Right lung (tissue), 5 donors: ENCODE results near the gene TDP2. TPM values are rescaled to one million over a fixed set of nuclear protein-coding genes. Genes with fewer than 3 reads are reported as not detected.

Experiments used
- DNase-seq, 2 donors: peaks; one replicate each; pipeline ENCODE4 v3.0.0-alpha.2; 2013
- polyA plus RNA-seq, 5 donors: library from polyadenylated mRNA; unstranded; fragments of 120-200 nt; gene quantifications; one replicate each; pipeline versions ENCODE4 v1.2.1 to v1.2.3, GENCODE V29; 2013; ENCODE audit warnings: inconsistent platforms in 1 of 5, low replicate concordance in 1 of 5; ENCODE audit not compliant: insufficient read length in 5 of 5, insufficient read depth in 1 of 5

TDP2 gene
- polyA plus RNA-seq, 5 donors, result 39.7 to 63.3 (median 52.3) TPM

DNA sequence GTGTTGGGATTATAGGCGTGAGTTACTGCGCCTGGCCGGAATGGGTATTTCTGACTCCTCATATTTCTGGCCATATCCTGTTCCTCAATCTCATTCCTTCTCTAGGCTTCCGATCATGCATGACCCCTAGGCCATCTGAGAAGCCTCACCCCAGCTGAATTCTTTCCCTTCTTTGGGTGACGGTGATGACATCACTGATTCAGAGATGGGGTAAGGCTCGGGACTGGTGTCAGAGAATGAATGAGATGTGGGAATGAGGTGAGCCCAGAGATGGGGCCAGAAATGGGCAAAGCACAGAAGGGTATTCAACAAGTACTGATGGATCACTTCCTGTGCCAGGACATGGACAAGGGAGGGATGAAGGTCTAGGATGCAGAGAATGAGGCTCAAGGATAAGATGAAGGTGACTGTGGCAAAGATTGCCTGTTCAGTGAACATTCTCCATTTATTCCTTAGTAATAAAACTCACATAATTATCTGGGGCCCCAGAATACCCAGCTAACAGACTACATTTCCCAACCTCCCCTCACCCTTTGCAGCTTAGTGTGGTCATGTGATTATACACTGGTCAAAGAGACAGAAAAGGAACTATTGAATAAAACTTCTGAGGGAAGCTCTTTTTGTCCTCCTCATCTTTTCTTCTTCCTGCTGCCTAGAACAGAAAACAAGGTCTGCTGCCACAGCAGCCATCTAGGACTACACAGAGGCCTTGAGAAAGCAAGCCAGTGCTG, 60.3 kb downstream of the TDP2 start:
- DNase-seq, result no peak

DNA sequence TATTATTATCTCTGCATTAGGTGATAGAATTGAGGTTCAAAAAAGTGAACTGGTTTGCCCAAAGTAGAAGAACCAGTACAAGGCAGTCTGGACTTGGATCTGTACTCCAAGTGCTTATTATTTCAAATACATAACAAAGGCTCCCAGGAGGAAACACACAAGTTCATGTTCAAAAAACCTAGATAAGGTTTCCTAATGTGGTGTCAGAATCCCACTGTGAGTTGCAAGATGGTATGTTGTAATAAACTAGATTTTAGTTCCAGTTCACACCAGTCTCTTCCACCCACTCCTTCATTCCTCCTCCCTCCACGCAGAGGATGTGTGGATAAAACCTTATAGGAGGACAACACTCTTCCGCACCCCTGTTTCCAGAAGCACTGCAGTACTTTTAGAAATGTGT, 63.5 kb downstream of the TDP2 start:
- no peak for DNase-seq

DNA sequence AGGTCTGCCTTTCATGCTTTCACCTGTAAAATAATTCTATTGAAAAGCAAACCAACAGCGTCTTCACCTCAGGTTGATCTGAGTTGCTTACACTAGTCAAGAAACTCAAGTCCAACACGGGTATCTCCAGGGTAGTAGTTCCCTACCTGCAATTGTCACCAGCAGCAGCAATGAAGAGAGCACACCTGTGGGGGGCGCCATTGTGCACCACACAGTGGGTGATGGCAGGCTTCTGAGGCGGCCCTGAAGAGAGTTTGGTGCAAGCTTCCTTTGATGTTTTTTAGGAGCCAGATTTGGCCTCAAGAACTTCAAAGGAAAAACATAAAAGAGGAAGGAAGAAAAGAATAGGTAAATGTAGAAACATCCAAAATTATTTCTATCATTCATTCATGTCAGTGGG, 65.8 kb downstream of the TDP2 start:
- no peak for DNase-seq

Other genes starting within 250 kb of the TDP2 start
- gene GPLD1, start 177.3 kb downstream of the TDP2 start, polyA plus RNA-seq, result 1 to 10 TPM; 2.2 to 3.1 (median 2.9) TPM
- gene ALDH5A1, start 171.9 kb downstream of the TDP2 start, polyA plus RNA-seq, result 10 to 100 TPM in 4 of 5 donors, 1 to 10 TPM in 1; 9.2 to 13.8 (median 12.2) TPM
- under 1 TPM; 0.27 to 0.61 (median 0.49) TPM for gene KIAA0319, start 20.7 kb downstream of the TDP2 start, polyA plus RNA-seq
- 10 to 100 TPM; 23.3 to 30.5 (median 25.5) TPM for gene ACOT13, start 178 bp upstream of the TDP2 start, polyA plus RNA-seq
- 100 to 1,000 TPM; 106 to 135 (median 129) TPM for gene C6orf62, start 52.3 kb upstream of the TDP2 start, polyA plus RNA-seq
- 10 to 100 TPM; 31.3 to 50.7 (median 41.3) TPM for gene GMNN, start 108.0 kb upstream of the TDP2 start, polyA plus RNA-seq
- under 1 TPM in 2 of 5 donors, not detected in 3; 0.23 to 0.29 TPM for gene ARMH2, start 132.0 kb upstream of the TDP2 start, polyA plus RNA-seq